ENCODE data around the gene SORT1. TPM values are rescaled to one million over a fixed set of nuclear protein-coding genes. Genes with fewer than 3 reads are reported as not detected.
"Not testable (repeated sequence)": the region's sequence is repeated elsewhere in the genome, so short reads cannot be mapped to it uniquely, and the experiment has no call there.

SORT1 gene
- total RNA-seq, 1 donor from 2014 or later = 30.9 TPM

DNA sequence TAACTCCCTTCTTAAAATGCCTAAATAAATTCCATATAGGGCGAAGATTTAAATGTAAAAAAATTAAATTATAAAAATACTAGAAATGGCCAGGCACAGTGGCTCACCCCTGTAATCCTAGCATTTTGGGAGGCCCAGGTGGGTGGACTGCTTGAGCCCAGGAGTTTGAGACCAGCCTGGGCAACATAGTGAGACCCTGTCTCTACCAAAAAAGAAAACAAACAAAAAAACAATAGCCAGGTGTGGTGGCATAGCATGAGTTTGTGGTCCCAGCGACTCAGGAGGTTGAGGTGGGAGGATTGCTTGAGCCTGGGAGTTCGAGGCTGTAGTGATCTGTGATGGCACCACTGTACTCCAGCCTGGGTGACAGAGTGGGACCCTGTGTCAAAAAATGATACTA lies 17.8 kb downstream of the SORT1 start:
- no peak for DNase-seq

- no peak for DNase-seq
Measured at GRCh38 chr1:109379422-109379821, 18.3 kb downstream of the SORT1 start.

GRCh38 chr1:109377698-109378097 lies 20.0 kb downstream of the SORT1 start:
- DNase-seq = no peak

- not testable (repeated sequence) for DNase-seq
Measured at GRCh38 chr1:109373696-109374095, 24.0 kb downstream of the SORT1 start.

DNA sequence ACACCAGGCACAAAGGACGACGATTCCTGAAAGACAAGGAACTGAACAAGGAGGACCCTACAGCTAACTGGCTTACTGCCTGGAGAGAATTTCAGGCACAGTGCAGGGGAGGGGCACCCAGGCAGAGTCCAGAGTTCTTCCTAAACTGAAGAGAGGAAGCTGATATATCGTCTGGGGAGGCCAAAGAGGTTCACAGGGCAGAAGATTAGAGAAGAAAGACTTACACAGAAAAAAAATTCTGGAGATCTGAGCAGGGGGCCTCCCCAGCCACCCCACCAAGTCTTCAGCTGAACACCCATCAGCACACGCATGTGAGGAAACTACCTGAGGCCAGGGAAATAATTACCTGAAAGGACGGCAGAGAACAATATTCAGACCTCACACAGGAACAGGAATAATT lies 24.6 kb downstream of the SORT1 start:
- no peak for DNase-seq

DNA sequence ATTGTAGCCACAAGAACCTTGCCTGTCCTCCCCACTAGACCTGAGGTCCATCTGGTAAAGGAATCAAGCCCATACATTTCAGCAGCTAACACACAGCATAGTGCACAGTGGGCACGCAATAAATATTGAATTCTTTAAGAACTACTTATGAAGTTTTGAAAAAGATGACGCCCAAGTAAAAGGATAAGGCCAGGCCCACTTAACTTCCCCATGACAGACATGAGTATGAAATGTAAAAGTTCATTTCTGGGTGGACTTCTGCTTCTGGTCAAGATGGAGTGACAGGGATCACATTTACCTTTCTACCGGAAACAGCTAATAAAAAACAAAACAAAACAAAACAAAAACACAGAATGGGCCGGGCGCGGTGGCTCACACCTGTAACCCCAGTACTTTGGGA lies 25.4 kb downstream of the SORT1 start:
- DNase-seq = no peak

GRCh38 chr1:109371341-109371739 lies 26.4 kb downstream of the SORT1 start:
- DNase-seq = no peak

DNA sequence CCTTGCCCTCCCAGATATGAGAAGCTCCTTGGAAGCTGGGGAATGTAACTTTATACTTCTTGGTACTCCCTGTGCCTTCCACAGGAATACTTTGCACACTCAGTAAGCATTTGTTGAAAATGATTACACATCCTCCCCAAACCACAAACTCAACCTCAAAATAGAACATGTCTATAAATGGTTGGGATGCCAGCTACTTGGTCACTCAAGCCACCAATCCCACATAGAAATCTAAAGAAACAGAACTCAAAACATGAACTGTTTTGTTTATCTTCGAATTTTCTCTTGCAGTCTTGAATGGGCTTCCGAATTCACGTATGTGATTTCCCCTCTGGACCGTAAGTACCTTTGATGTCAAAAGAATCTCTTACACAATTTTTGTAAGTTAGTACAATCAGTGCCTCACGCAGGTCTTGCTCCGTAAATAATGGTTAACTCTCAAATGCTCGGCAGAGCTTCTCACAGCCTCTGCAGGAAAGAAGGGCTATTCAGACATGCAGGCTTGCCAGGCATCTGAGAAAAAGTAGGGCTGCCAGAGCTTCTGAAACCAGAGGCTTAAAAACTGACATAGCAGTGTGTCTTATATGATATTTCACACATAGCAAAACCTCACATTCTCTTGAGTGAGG lies 26.9 kb downstream of the SORT1 start:
- DNase-seq = no peak

DNA sequence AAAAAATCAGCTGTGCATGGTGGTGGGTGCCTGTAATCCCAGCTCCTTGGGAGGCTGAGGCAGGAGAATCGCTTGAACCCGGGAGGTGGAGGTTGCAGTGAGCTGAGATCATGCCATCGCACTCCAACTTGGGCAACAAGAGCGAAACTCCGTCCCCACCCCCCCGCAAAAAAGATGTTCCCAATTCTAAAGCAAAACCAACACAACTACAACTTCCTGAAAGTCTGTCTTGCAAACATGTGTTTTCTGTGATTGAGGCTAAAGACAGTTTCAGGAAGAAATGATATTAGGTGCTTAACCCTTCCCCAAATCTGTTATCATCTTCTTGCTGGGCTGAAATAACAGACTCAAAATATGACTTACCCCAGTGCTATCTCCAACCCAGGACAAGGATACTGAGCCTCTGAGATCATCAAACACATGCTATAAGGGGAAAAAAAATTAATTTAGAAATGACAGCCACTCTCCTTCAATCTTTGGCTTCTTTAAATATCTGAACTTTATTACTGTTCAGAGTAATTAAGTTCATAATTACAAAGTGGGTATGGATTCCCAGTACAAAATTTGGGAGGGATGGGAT lies 28.5 kb downstream of the SORT1 start:
- DNase-seq = no peak

GRCh38 chr1:109368464-109368863 lies 29.3 kb downstream of the SORT1 start:
- no peak for DNase-seq

DNA sequence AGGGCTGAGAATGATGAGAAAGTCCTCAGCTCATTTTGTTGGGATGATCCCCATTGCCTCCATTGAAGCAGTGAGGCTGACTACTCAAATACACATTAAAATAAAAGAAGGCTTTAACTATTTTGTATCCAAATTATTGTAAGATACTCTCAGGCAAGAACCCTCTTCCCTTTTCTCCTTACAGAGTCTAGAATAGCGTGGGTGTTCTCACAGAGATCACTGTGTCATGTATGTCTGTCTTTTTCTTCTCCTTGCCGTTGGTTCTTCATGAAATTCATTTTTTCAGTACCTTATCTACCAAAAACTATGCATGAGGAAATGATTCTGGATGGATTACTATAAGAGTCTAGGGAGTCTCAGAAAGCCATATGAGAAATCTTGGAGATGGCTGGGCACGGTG lies 30.1 kb downstream of the SORT1 start:
- DNase-seq = no peak

GRCh38 chr1:109365642-109366204 lies 32.0 kb downstream of the SORT1 start:
- no peak for DNase-seq

DNA sequence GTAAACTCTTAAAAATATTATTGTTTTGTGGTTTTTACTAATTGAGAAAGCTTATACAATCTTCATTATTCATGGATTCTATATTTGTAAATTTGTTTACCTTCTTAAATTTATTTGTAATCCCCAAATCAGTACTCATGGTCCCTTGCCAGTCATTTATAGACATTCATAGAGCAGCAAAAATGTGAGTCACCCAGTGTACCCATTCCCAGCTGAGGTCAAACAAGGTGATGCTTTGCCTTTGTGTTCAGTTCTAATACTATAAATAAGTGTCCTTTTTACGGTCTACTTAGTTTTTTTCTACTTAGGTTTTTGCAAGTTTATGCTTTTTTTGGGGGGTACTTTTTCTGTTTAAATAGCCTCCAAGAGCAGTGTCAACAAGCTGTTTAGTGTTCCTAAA lies 36.1 kb downstream of the SORT1 start:
- no peak for DNase-seq

GRCh38 chr1:109361069-109361468 lies 36.6 kb downstream of the SORT1 start:
- DNase-seq = no peak

DNA sequence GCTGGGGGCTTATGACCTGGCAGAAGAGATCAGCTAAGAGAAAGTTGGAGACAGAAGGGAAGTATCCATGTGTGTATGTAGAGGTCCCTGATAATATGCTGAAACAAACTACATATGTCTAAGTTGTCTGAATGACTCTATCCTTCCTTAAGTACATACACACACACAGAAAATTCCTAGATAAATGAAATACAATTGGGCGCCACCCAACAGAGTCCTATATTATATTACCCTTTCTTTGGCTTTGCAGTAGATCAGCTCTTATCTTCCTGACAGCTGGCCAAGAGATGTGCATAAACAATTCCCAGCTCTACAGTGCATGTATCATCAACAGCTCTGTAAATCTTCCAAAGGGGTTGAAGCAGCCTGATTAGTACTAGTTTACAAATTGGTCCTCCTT lies 40.1 kb downstream of the SORT1 start:
- peak; percentile 2 for DNase-seq

GRCh38 chr1:109356915-109357314 lies 40.8 kb downstream of the SORT1 start:
- no peak for DNase-seq

- no peak for DNase-seq
Measured at GRCh38 chr1:109356505-109356904, 41.2 kb downstream of the SORT1 start.

DNA sequence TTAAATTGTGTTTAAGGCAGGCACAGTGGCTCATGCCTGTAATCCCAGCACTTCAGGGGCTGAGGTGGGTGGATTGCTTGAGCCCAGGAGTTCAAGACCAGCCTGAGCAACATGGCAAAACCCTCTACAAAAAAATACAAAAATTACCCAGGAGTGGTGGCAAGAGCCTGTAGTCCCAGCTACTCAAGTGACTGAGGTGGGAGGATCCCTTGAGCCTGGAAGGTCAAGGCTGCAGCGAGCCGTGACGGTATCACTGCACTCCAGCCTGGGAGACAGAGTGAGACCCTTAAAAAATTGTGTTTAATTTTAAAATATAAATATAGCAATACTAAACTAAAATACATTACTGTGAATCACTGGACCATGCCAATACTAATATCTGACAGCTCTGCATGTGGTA lies 42.8 kb downstream of the SORT1 start:
- no peak for DNase-seq

DNA sequence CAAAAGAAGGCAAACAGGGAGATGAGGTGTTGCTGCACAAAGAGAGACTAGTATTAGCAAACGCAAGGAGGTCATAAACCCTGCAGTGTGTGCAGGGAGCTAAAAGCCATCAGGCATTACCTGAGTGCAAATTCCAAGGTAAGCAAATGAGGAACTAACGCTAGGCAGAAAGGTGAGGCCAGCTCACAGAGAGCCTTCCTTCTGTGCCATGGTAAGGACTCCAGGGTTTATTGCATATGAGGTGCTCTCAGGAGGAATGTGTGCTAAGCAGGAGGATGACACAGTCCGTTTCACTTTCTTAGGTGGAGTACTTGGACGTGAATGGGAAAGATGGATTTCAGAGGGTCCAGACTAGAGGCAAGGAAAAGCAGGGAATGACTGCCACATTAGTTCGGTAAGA lies 46.3 kb downstream of the SORT1 start:
- no peak for DNase-seq

DNA sequence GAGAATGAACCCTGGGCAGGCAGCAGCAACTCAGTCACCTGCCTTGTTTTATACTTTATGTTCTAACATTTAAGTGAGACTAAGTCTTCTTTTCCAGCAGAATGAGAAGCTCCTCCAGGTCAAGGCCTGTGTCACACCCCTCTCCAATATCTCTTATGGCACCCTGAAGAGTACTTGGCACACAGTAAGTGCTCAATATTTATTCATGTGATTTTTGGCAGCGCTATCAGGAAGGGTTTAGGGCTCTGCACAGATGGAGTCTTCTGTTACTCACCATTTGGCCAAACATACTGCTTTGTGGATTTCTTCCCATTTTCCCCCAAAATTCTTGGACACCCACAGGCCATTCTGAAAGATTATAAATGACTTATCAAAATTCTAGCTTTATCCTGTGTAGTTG lies 47.1 kb downstream of the SORT1 start:
- DNase-seq = no peak

DNA sequence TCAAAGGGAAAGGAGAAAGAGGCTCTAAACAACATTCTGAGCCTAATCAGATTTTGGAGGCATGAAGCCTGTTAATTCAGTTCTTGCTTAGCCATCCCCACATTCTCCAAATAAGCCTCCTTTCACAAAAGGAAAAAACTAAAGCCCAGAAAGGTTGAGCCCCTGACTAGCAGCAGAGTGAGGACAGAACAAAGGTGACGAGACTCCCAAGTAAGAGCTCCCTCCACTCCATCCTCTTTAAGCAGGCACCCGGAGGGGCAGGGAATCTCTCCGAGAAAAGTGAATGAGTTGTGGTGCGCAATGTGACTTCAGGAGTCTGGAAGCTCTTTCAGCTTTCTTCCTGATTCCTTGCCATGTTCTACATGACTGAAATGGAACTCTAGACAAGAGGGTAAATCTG lies 47.5 kb downstream of the SORT1 start:
- no peak for DNase-seq

DNA sequence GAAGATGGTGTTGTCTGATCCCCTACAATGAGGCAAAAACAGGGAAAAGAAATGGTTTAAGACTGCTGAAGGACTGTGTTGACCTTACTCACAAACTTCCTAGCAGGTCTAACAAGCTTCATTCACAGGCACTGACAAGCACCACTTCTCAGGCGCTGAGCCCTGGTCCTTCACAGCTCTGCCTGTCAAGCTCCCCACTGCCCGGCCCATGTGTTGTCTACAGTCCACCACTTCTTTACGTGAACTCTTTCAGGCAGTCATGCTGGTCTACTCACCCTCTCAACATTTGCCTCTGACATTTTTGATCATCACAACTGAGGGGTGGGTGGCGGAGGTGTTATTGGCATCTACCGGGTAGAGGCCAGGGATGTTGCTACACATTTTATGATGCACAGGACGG lies 50.2 kb downstream of the SORT1 start:
- no peak for DNase-seq

- no peak for DNase-seq
Measured at GRCh38 chr1:109341944-109342930, 55.5 kb downstream of the SORT1 start.

All from skin of body (tissue), 2 donors.